ENCODE results near the gene ARHGAP25.

GRCh38 chr2:68838641-68839040 is 104.0 kb downstream of the ARHGAP25 start:
- TF ChIP-seq CTCF (IDR thresholded peaks at IDR 0.05; ENCODE audit: insufficient read depth, low read length, poor library complexity, severe bottlenecking) (no peak), EZH2phosphoT487 (conservative IDR thresholded peaks at IDR 0.05; ENCODE audit: low read length) (no peak)

All from SU-DHL-6 (cell line).